Heart left ventricle (tissue), 13 donors: ENCODE data around the gene CCSER1.

Source experiments
- CTCF ChIP-seq, 12 donors: fragments of 200-600 bp; sonication (generic) in 4 of 12; IDR thresholded peaks; one replicate each; pipeline versions ENCODE4 v1.5.0 to v1.8.0; 2018 to 2022; ENCODE audit warnings: antibody characterized with exemption in 12 of 12, mild to moderate bottlenecking in 5 of 12
- POLR2A ChIP-seq, 2 donors: fragments of 450-650 bp; IDR thresholded peaks; one replicate each; pipeline ENCODE4 v1.6.1; 2017; ENCODE audit warnings: antibody characterized with exemption in 2 of 2, mild to moderate bottlenecking in 2 of 2, moderate library complexity in 2 of 2
- donor health status: ischemic (EF 13 %, LVEDD 7.1; RV severe dilation, severe dysfunction).
- donor health status: DM: no; HTN: yes; CAD: no.
- donor health status: DM: no; HTN: no; CAD: no.
- donor health status: ischemic (EF 25% LVEDD 6.9; RV normal size, moderate dysfunction).
- donor health status: ischemic (EF 25% LVEDD 5.7; RV mildly dilated, moderate dysfunction).
- donor health status: ischemic (EF 35%, LVEDD 5.7; RV mildly dilated, moderate dysfunction).
- donor health status: nonischemic (EF 11% LVEDD 7.7; RV severe dilation, severe dysfunction).
- donor health status: DM: yes; HTN: yes; CAD: no.
- donor health status: PGD.
- donor health status: ischemic (EF 29% LVEDD 5.4; RV normal size, mild dysfunction).
- donor health status: nonischemic (EF 23%, LVEDD 6.1; RV moderate dilation, normal function).

GRCh38 chr4:91092398-91092980 is 965.3 kb downstream of the CCSER1 start:
- no peak for TF ChIP-seq CTCF (IDR thresholded peaks at IDR 0.05)
- TF ChIP-seq POLR2A (IDR thresholded peaks at IDR 0.05) = no peak
